ENCODE measurements around the gene DBN1. TPM values are rescaled to one million over a fixed set of nuclear protein-coding genes. Genes with fewer than 3 reads are reported as not detected.

The DBN1 gene
- polyA plus RNA-seq, 1 of the 3 experiments (the other 2 are of a cell fraction) = 244 TPM

DNA sequence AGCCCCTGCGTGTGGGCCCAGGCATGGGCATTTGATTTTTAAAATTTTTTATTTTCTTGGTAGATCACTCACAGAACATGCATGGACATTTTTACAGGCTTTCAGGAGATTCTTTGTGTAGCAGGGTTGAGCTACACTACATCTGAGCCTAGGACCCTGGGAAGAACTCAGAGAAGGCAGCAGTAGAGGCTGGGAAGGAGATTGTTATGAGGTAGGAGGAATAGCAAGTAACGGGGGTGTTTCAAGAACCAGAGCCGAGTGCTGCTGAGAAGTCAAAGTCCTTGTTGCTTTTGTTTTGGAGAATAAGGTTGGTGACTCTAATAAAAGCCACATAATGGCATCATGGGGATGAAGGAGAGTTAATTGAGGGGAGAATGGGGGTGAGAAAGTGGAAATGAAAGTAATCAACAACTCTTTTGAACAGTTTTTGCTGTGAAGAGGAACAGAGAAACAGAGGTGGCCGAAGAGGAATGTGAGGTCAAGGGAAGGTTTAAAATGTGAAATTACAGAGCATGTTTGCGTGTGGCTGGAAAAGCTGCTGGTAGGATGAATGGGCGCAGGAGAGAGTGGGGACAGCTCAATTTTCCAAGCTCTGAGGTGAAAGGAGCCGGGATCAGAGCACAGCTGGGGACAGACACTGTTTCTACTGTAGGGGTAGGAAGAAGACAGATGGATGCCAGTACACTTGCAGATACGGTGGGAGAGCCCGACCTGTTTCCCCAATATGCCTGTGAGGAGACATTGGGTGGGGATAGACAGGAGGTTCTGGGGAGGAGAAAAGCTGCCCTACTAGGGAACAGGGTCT is 28.6 kb upstream of the DBN1 start:
- Histone ChIP-seq H3K4me3 (ENCODE audit: low read depth in 2 of 2, low read length in 1 of 2) (no peak overlapping the region), H3K27ac (ENCODE audit: low read depth in 2 of 2, low read length in 1 of 2) (no peak overlapping the region), H3K27me3 (ENCODE audit: insufficient read depth) (no peaks in the 10 kb centered on the region), H2AFZ (ENCODE audit: low read depth) (no peak overlapping the region), H4K20me1 (ENCODE audit: insufficient read depth) (no peaks in the 10 kb centered on the region), H3K4me2 (no peak overlapping the region), H3K36me3 (replicated peaks in 1 of 2; ENCODE audit: control insufficient read depth in 1 of 2, insufficient read depth in 2 of 2, low read length in 1 of 2) (no peaks in the 10 kb centered on the region), H3K79me2 (ENCODE audit: insufficient read depth) (peaks cover 3% of the 10 kb centered on the region; the same call in 1 of the 2 replicates), H3K9me3 (no peaks in the 10 kb centered on the region), H3K4me1 (ENCODE audit: control insufficient read depth in 1 of 2, insufficient read depth in 2 of 2, low read depth in 1 of 2, low read length in 1 of 2) (peaks cover 0 to 23% of the 10 kb centered on the region in 2 experiments; a peak in 2 of 4 replicates), H3K9ac (no peak overlapping the region), H3K9me2 (no peaks in the 10 kb centered on the region), H3F3A (replicated peaks; ENCODE audit: insufficient read depth) (peaks cover 6% of the 10 kb centered on the region)
- TF ChIP-seq RAD21 (IDR thresholded peaks at IDR 0.05; ENCODE audit: low read length) (no peak), YY1 (IDR thresholded peaks at IDR 0.05; ENCODE audit: low read depth) (no peak)
- TF ChIP-seq, protein P1, sequence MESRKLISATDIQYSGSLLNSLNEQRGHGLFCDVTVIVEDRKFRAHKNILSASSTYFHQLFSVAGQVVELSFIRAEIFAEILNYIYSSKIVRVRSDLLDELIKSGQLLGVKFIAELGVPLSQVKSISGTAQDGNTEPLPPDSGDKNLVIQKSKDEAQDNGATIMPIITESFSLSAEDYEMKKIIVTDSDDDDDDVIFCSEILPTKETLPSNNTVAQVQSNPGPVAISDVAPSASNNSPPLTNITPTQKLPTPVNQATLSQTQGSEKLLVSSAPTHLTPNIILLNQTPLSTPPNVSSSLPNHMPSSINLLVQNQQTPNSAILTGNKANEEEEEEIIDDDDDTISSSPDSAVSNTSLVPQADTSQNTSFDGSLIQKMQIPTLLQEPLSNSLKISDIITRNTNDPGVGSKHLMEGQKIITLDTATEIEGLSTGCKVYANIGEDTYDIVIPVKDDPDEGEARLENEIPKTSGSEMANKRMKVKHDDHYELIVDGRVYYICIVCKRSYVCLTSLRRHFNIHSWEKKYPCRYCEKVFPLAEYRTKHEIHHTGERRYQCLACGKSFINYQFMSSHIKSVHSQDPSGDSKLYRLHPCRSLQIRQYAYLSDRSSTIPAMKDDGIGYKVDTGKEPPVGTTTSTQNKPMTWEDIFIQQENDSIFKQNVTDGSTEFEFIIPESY (IDR thresholded peaks at IDR 0.05; ENCODE audit: borderline replicate concordance, low read depth) = no peak
- 73% methylated on average over 9 of the region's 9 CpGs for WGBS (ENCODE audit: low lambda C conversion rate)
- DNase-seq = no peak
- POLR2A ChIA-PET = interaction anchor here (1.5 to 3.0 kb wide), 3 partner anchors 30 to 112 kb away, joined by 5 to 13 read pairs (median 8); no protein-coding TSS in a partner anchor
- CTCF ChIA-PET = interaction anchor here (0.7 to 15.9 kb wide), 40 partner anchors 10 to 388 kb away, joined by 3 to 228 read pairs (median 7); partner anchors contain the start of genes DBN1, DDX41, DOK3 and PRR7

DNA sequence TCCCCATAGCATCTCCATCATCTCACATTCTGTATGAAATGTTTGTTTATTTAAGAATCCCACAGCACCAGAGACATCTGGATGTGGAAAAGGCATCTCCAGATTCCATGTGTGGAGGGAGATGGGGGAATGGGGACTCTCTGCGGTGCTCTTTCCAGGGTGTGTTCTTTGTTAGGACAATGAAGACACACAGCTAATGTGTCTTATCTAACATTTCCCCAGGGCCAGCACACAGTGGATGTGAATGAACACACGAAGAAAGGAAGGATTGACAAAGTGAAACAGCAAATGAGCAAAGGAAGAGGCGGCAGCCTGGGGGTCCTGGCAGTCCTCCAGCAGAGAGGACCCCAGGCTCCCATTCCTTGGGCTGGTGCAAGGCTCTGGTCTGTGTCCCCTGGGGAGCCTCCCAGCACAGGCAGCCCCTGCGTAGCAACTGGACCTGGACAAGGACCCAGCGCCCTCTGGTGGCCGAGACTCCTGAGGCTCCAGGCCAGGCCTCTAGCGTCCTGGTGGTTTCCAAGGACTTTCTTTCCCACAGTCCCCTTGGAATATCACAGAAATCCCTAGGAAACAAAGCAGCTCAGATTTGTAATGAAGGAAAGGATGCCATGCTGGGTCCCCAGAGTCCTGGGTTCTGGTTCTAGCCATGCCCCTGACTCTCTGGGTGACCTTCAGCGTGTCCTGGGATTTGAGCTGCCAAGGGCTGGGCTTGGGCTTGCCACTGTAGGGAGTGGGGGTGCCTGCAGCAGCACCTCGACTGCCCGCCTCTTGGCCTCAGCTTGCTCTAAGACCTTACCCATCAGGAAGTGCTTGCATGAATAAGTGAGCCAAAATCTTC is 27.5 kb upstream of the DBN1 start:
- POLR2A ChIA-PET = interaction anchor here (1.0 to 3.0 kb wide), 4 partner anchors 29 to 110 kb away, joined by 3 to 13 read pairs (median 6); no protein-coding TSS in a partner anchor
- Histone ChIP-seq H3K9me2 (no peaks in the 10 kb centered on the region), H3K9ac (no peak overlapping the region), H3K27ac (ENCODE audit: low read depth in 2 of 2, low read length in 1 of 2) (peak overlapping the region; percentile 16 to 83; a peak in 3 of 4 replicates), H3K9me3 (no peaks in the 10 kb centered on the region), H3K4me2 (no peak overlapping the region), H3K4me1 (ENCODE audit: control insufficient read depth in 1 of 2, insufficient read depth in 2 of 2, low read depth in 1 of 2, low read length in 1 of 2) (peaks cover 4 to 29% of the 10 kb centered on the region in 2 experiments; a peak in 2 of 4 replicates), H3K4me3 (ENCODE audit: low read depth in 2 of 2, low read length in 1 of 2) (no peak overlapping the region; a peak in 1 of 4 replicates), H3K27me3 (ENCODE audit: insufficient read depth) (no peaks in the 10 kb centered on the region), H3K36me3 (replicated peaks in 1 of 2; ENCODE audit: control insufficient read depth in 1 of 2, insufficient read depth in 2 of 2, low read length in 1 of 2) (no peaks in the 10 kb centered on the region), H3F3A (replicated peaks; ENCODE audit: insufficient read depth) (peaks cover 12% of the 10 kb centered on the region), H3K79me2 (ENCODE audit: insufficient read depth) (peaks cover 12% of the 10 kb centered on the region; the same call in 1 of the 2 replicates), H4K20me1 (ENCODE audit: insufficient read depth) (peaks cover 7% of the 10 kb centered on the region; the same call in 1 of the 2 replicates), H2AFZ (ENCODE audit: low read depth) (no peak overlapping the region; the same call in 1 of the 2 replicates)
- CTCF ChIA-PET = interaction anchor here (0.6 to 15.9 kb wide), 51 partner anchors 9 to 589 kb away, joined by 3 to 228 read pairs (median 5); partner anchors contain the start of genes DBN1, DDX41, DOK3 and PRR7
- DNase-seq = peak; percentile 92
- WGBS (ENCODE audit: low lambda C conversion rate) = 25% methylated on average over 10 of the region's 10 CpGs
- TF ChIP-seq JUND (IDR thresholded peaks at IDR 0.05) (no peak), MXI1 (IDR thresholded peaks at IDR 0.05; ENCODE audit: low read depth, low read length) (peak; percentile 48; the same call in 1 of the 2 replicates), RCOR1 (IDR thresholded peaks at IDR 0.05; ENCODE audit: low read length) (no peak; the same call in 1 of the 2 replicates), CHD2 (IDR thresholded peaks at IDR 0.05; ENCODE audit: low read length, partially characterized antibody) (no peak), SMC3 (IDR thresholded peaks at IDR 0.05; ENCODE audit: low read depth, low read length) (peak; percentile 91), SIN3A (IDR thresholded peaks at IDR 0.05; ENCODE audit: borderline replicate concordance, low read depth, low read length) (no peak), TCF12 (IDR thresholded peaks at IDR 0.05) (no peak), FOXM1 (IDR thresholded peaks at IDR 0.05; ENCODE audit: low read depth) (no peak)
- TF ChIP-seq, protein P1 (IDR thresholded peaks at IDR 0.05; ENCODE audit: borderline replicate concordance, low read depth) = no peak
- TF ChIP-seq, protein P2, sequence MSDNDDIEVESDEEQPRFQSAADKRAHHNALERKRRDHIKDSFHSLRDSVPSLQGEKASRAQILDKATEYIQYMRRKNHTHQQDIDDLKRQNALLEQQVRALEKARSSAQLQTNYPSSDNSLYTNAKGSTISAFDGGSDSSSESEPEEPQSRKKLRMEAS (IDR thresholded peaks at IDR 0.05; ENCODE audit: low read depth) = no peak
- TF ChIP-seq, protein P3, sequence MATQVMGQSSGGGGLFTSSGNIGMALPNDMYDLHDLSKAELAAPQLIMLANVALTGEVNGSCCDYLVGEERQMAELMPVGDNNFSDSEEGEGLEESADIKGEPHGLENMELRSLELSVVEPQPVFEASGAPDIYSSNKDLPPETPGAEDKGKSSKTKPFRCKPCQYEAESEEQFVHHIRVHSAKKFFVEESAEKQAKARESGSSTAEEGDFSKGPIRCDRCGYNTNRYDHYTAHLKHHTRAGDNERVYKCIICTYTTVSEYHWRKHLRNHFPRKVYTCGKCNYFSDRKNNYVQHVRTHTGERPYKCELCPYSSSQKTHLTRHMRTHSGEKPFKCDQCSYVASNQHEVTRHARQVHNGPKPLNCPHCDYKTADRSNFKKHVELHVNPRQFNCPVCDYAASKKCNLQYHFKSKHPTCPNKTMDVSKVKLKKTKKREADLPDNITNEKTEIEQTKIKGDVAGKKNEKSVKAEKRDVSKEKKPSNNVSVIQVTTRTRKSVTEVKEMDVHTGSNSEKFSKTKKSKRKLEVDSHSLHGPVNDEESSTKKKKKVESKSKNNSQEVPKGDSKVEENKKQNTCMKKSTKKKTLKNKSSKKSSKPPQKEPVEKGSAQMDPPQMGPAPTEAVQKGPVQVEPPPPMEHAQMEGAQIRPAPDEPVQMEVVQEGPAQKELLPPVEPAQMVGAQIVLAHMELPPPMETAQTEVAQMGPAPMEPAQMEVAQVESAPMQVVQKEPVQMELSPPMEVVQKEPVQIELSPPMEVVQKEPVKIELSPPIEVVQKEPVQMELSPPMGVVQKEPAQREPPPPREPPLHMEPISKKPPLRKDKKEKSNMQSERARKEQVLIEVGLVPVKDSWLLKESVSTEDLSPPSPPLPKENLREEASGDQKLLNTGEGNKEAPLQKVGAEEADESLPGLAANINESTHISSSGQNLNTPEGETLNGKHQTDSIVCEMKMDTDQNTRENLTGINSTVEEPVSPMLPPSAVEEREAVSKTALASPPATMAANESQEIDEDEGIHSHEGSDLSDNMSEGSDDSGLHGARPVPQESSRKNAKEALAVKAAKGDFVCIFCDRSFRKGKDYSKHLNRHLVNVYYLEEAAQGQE (IDR thresholded peaks at IDR 0.05; ENCODE audit: low read depth, low read length) = no peak

Measured in SK-N-SH (cell line).